PFSK-1 (cell line): Measurements from ENCODE around the gene RTN1.

Experiments used
- FOXP2 ChIP-seq: optimal IDR thresholded peaks from 2 replicates; pipeline ENCODE3; 2011; ENCODE audit warnings: borderline replicate concordance, control low read depth, inconsistent platforms; ENCODE audit not compliant: insufficient read depth; ENCODE audit errors: extremely low read length, extremely low read depth
- POLR2AphosphoS5 ChIP-seq: IDR thresholded peaks from 2 replicates; pipeline ENCODE4 v1.6.1; 2012; ENCODE audit warnings: low read depth, mild to moderate bottlenecking, control low read depth, low read length, moderate library complexity
- SIN3A ChIP-seq: IDR thresholded peaks from 2 replicates; pipeline ENCODE4 v1.6.1; 2012; ENCODE audit warnings: mild to moderate bottlenecking, low read length, moderate library complexity, borderline replicate concordance; ENCODE audit not compliant: insufficient read depth
- TAF1 ChIP-seq: IDR thresholded peaks from 2 replicates; pipeline ENCODE4 v1.6.1; 2012; ENCODE audit warnings: low read length, control low read depth, borderline replicate concordance; ENCODE audit not compliant: insufficient read depth
- TF ChIP-seq, protein P1 (sequence below), 2 experiments: IDR thresholded peaks; 2 replicates each; pipeline versions ENCODE4 v1.6.1 to v1.8.0; 2011 to 2012; ENCODE audit warnings: low read depth in 2 of 2, low read length in 2 of 2, control low read depth in 1 of 2, inconsistent platforms in 1 of 2, mild to moderate bottlenecking in 1 of 2, moderate library complexity in 1 of 2; ENCODE audit not compliant: insufficient read depth in 1 of 2

The RTN1 gene

GRCh38 chr14:59788176-59788575 lies 82.4 kb downstream of the RTN1 start:
- TF ChIP-seq SIN3A, result no peak
- TF ChIP-seq TAF1, result no peak
- no peak for TF ChIP-seq FOXP2
- TF ChIP-seq POLR2AphosphoS5, result no peak
- TF ChIP-seq, protein P1, sequence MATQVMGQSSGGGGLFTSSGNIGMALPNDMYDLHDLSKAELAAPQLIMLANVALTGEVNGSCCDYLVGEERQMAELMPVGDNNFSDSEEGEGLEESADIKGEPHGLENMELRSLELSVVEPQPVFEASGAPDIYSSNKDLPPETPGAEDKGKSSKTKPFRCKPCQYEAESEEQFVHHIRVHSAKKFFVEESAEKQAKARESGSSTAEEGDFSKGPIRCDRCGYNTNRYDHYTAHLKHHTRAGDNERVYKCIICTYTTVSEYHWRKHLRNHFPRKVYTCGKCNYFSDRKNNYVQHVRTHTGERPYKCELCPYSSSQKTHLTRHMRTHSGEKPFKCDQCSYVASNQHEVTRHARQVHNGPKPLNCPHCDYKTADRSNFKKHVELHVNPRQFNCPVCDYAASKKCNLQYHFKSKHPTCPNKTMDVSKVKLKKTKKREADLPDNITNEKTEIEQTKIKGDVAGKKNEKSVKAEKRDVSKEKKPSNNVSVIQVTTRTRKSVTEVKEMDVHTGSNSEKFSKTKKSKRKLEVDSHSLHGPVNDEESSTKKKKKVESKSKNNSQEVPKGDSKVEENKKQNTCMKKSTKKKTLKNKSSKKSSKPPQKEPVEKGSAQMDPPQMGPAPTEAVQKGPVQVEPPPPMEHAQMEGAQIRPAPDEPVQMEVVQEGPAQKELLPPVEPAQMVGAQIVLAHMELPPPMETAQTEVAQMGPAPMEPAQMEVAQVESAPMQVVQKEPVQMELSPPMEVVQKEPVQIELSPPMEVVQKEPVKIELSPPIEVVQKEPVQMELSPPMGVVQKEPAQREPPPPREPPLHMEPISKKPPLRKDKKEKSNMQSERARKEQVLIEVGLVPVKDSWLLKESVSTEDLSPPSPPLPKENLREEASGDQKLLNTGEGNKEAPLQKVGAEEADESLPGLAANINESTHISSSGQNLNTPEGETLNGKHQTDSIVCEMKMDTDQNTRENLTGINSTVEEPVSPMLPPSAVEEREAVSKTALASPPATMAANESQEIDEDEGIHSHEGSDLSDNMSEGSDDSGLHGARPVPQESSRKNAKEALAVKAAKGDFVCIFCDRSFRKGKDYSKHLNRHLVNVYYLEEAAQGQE (IDR thresholded peaks at IDR 0.05; ENCODE audit: insufficient read depth in 1 of 2, low read depth in 2 of 2, low read length in 2 of 2), result no peak

DNA sequence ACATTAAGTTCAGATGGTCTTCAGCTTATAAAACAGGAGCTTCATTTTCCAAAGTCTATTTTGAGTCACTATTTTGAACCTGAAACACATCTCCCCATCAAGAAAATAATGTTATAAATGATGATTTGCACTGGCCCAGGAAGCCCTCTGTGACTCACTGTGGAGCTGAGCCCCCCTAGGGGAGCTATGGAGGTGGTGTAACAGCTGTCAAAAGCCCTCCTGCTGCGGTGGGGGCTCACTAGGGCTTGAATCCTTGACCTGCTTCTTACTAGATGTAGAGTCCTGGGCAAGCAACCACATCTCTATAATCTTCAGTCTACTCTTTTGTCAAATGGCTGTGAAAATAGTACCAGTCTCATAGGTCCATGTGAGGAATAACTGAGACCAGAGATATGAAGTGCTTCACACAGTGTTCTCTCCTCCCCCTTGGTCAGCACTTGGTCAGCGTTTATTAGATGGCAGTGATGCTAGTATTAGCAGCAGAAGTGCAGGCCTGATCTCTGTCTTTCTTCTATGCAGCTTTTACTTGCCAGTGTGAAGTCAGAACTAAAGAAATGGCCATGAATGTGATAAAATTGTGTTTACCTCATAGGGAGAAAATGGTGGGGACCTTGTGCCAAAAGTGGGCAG lies 83.4 kb downstream of the RTN1 start:
- TF ChIP-seq SIN3A (no peak), TAF1 (no peak), FOXP2 (no peak), POLR2AphosphoS5 (no peak)
- TF ChIP-seq, protein P1 (IDR thresholded peaks at IDR 0.05; ENCODE audit: insufficient read depth in 1 of 2, low read depth in 2 of 2, low read length in 2 of 2), result no peak

DNA sequence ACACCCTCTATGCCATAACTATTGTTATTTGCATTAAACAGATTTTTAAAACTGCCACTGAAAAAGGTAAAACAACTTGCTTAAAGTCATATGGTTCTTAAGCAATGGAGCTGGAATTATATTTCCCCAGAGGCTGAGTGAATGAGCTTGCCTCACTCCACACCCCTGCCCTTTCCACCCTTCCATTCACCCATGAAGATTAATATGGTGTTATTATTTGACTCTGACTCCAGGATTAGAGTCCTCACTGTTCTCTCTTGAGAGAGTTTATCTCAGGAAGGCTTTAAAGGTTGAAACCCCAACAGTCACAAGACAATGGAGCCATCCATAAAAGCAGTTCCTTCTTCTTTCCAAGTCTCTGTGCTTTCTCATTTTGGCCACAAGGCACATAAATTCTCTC lies 84.9 kb downstream of the RTN1 start:
- TF ChIP-seq, protein P1 (IDR thresholded peaks at IDR 0.05; ENCODE audit: insufficient read depth in 1 of 2, low read depth in 2 of 2, low read length in 2 of 2), result no peak
- TF ChIP-seq FOXP2 (no peak), SIN3A (no peak), TAF1 (no peak), POLR2AphosphoS5 (no peak)

GRCh38 chr14:59782760-59783159 lies 87.8 kb downstream of the RTN1 start:
- TF ChIP-seq TAF1 (no peak), FOXP2 (no peak), SIN3A (no peak), POLR2AphosphoS5 (no peak)
- TF ChIP-seq, protein P1 (IDR thresholded peaks at IDR 0.05; ENCODE audit: insufficient read depth in 1 of 2, low read depth in 2 of 2, low read length in 2 of 2), result no peak

GRCh38 chr14:59777006-59777579 lies 93.5 kb downstream of the RTN1 start:
- TF ChIP-seq POLR2AphosphoS5, result no peak
- TF ChIP-seq FOXP2, result no peak
- TF ChIP-seq, protein P1 (IDR thresholded peaks at IDR 0.05; ENCODE audit: insufficient read depth in 1 of 2, low read depth in 2 of 2, low read length in 2 of 2), result no peak
- no peak for TF ChIP-seq TAF1
- TF ChIP-seq SIN3A, result no peak
